Astrocyte (in vitro differentiated cells and primary cell): ENCODE data around the gene CCL22.

Source experiments
- EZH2 ChIP-seq: IDR thresholded peaks from 2 replicates; pipeline ENCODE4 v1.6.1; 2012; ENCODE audit warnings: mild to moderate bottlenecking, low read length, inconsistent platforms; ENCODE audit not compliant: insufficient read depth
- TF ChIP-seq, protein P1 (sequence below): IDR thresholded peaks from 2 replicates; pipeline ENCODE4 v1.5.1; 2011; ENCODE audit warnings: low read depth, mild to moderate bottlenecking, inconsistent platforms, low read length, moderate library complexity; ENCODE audit not compliant: insufficient read depth

DNA sequence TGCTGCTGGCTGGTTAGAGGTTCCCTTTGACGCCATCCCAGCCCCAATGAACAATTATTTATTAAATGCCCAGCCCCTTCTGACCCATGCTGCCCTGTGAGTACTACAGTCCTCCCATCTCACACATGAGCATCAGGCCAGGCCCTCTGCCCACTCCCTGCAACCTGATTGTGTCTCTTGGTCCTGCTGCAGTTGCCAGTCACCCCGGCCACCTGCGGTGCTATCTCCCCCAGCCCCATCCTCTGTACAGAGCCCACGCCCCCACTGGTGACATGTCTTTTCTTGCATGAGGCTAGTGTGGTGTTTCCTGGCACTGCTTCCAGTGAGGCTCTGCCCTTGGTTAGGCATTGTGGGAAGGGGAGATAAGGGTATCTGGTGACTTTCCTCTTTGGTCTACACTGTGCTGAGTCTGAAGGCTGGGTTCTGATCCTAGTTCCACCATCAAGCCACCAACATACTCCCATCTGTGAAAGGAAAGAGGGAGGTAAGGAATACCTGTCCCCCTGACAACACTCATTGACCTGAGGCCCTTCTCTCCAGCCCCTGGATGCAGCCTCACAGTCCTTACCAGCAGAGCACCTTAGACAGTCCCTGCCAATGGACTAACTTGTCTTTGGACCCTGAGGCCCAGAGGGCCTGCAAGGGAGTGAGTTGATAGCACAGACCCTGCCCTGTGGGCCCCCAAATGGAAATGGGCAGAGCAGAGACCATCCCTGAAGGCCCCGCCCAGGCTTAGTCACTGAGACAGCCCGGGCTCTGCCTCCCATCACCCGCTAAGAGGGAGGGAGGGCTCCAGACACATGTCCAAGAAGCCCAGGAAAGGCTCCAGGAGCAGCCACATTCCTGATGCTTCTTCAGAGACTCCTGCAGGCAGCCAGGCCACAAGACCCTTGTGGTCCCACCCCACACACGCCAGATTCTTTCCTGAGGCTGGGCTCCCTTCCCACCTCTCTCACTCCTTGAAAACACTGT, 25.0 kb downstream of the CCL22 start:
- TF ChIP-seq, protein P1, sequence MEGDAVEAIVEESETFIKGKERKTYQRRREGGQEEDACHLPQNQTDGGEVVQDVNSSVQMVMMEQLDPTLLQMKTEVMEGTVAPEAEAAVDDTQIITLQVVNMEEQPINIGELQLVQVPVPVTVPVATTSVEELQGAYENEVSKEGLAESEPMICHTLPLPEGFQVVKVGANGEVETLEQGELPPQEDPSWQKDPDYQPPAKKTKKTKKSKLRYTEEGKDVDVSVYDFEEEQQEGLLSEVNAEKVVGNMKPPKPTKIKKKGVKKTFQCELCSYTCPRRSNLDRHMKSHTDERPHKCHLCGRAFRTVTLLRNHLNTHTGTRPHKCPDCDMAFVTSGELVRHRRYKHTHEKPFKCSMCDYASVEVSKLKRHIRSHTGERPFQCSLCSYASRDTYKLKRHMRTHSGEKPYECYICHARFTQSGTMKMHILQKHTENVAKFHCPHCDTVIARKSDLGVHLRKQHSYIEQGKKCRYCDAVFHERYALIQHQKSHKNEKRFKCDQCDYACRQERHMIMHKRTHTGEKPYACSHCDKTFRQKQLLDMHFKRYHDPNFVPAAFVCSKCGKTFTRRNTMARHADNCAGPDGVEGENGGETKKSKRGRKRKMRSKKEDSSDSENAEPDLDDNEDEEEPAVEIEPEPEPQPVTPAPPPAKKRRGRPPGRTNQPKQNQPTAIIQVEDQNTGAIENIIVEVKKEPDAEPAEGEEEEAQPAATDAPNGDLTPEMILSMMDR = no peak
- no peak for TF ChIP-seq EZH2
